Gastroesophageal sphincter (tissue), 3 donors: ENCODE data around the gene SIRPA.

Experiments used
- CTCF ChIP-seq, 4 experiments: fragments of 200-600 bp in 2 of 4; fragments of 450-650 bp in 2 of 4; sonication (generic) in 1 of 4; IDR thresholded peaks; one replicate each; pipeline ENCODE4 v1.5.1; 2017 to 2019; ENCODE audit warnings: antibody characterized with exemption in 4 of 4, mild to moderate bottlenecking in 2 of 4, moderate library complexity in 2 of 4
- EP300 ChIP-seq: sonication (generic); formaldehyde crosslinking; IDR thresholded peaks from one replicate; pipeline ENCODE4 v1.6.1; 2017; ENCODE audit warnings: antibody characterized with exemption, mild to moderate bottlenecking
- POLR2A ChIP-seq, 2 donors: fragments of 450-650 bp; IDR thresholded peaks; one replicate each; pipeline ENCODE4 v1.6.1; 2017; ENCODE audit warnings: antibody characterized with exemption in 2 of 2, mild to moderate bottlenecking in 2 of 2, moderate library complexity in 1 of 2
- POLR2AphosphoS5 ChIP-seq: sonication (generic); formaldehyde crosslinking; IDR thresholded peaks from one replicate; pipeline ENCODE4 v1.6.1; 2017; ENCODE audit warnings: antibody characterized with exemption

DNA sequence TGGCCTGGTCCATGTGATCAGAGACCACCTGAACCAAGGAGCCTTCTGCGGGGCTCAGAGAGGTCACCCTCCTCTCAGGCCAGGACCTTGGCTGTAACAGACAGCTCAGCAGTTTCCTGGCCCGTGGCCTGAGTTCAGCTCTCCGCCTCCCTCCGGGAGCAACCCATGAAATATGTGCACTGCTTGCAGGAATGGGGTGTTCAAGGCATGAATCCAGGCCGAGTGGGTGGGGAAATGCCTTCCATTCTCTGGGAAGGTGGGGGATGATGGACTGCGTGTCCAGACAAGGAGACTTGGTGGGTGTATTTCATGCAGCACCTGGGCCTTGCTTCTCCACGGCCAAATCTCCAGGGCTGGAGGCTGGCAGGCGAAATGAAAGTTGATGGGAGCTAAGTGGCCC, 46.0 kb downstream of the SIRPA start:
- TF ChIP-seq CTCF (IDR thresholded peaks at IDR 0.05) (no peak), POLR2A (IDR thresholded peaks at IDR 0.05) (no peak), POLR2AphosphoS5 (no peak), EP300 (no peak)
